GM19193 (cell line): ENCODE results near the gene XRCC3.

Source experiments
- POLR2A ChIP-seq: IDR thresholded peaks from 4 replicates; pipeline ENCODE4 v1.6.1; 2011; ENCODE audit not compliant: insufficient read depth, insufficient read length; ENCODE audit errors: extremely low read depth

The XRCC3 gene

DNA sequence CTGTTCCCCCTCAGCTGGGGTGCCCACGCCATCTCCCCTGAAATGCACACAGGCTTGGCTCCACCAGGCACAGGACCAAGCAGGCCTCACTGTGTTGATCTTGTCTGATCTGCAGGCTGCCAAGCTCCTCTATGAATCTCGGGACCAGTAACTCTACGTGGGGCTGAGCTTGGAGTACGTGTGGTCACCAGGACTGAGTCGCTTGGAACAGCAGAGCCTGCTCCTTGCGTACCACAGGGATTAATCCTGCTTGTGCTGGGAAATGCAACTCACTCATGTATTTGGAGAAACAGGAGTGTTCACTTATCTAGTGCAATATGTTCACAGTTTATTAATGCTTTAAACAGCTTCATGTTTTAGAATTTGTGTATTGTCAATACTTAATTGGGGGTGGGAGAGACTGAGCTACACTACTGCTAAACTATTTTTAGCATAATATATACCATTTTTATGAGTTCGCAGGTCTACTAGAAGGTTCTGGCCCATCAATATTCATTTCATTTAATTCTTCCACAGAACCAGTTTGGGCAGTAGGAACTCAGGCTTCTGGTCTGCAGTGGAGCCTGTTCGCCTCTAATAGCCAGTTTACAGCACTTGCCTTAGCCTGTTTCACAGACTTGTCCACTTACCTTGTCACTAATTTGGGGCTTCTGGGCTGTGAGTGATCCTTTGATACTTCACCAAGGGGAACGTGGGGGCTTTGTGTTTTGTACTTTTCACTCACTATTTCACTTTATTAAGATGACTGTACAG lies 17.8 kb upstream of the XRCC3 start:
- TF ChIP-seq POLR2A: no peak

DNA sequence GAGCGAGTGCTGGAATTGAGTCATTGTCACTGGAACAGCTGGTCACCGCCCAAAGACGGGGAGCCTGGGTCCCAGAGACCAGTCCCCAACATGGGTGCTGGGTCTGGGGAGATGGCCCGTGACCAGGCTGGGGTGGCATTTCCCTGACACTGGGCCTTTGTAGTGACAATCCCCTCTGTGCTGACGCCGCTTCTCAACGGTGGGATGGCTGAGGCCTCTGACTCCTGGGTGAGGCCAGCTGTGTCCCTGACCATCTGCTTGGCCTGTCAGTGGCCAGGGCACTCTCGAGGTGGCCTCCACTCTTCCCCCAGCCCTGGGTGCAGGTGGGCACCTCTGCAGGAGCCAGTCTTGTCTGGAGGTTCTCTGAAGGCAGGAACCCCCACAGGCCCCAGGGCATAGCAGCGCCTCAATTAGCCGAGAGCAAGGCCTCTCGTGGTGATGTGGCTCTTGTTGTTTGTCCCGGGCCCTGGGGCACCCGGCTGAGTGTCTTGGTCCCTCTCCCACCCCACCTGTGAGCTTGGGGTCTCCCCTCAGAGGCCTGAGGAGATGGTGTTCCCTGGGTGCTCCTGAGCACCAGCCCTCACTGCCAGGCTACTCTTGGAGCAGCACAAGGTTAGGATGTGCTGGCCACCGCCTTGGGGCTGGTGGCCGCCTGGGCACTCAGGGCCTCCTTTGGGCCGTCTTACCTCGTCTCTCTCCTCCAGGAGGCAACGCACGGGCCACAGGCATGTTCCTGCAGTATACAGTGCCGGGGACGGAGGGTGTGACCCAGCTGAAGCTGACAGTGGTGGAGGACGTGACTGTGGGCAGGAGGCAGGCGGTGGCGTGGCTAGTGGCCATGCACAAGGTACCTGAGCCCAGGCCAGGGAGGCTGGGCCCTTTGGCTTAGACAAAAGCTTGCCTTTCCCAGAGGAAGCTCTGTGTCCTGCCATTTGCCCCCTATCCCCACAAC lies 16.9 kb upstream of the XRCC3 start:
- TF ChIP-seq POLR2A: no peak

DNA sequence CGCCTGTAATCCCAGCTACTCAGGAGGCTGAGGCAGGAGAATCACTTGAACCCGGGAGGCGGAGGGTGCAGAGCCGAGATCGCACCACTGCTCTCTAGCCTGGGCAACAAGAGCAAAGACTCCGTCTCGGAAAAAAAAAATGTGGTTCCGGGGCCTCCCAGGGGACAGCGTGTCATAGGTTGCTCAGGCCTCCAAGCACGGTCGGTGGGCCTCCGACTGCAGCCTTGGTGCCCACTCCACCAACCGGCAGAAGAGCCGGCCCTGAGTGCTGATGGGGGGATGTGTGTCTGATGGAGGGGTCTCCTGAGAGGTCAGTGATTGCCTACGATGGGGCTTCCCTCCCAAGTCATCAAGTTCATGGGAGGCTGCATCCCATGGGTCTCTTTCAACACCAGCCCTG lies 16.2 kb upstream of the XRCC3 start:
- no peak for TF ChIP-seq POLR2A

DNA sequence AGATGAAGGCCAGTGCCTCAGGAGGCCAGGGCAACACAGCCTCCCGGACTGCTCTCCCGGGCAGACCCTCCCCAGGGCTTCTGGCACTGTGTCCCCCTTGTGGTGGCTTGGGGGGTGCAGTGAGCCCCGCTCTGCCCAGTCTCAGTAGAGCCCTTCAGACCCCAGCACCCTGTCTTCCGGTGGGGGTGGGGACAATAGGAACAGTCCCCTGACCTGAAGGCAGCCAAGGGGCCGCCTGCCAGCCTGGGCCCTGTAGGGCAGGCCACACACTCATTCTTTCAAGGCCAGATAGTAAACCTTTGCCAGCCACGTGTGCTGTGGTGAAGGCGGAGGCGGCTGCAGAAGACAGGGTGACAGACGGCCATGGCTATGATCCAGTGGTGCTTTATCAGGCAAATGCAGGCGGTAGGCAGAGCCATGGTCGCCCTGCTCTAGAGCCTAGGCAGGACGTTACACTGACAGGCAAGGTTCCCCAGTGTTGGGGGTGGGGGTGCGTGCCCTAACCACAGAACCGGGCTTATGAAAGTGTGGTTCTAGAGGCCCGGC lies 15.3 kb upstream of the XRCC3 start:
- TF ChIP-seq POLR2A: no peak

DNA sequence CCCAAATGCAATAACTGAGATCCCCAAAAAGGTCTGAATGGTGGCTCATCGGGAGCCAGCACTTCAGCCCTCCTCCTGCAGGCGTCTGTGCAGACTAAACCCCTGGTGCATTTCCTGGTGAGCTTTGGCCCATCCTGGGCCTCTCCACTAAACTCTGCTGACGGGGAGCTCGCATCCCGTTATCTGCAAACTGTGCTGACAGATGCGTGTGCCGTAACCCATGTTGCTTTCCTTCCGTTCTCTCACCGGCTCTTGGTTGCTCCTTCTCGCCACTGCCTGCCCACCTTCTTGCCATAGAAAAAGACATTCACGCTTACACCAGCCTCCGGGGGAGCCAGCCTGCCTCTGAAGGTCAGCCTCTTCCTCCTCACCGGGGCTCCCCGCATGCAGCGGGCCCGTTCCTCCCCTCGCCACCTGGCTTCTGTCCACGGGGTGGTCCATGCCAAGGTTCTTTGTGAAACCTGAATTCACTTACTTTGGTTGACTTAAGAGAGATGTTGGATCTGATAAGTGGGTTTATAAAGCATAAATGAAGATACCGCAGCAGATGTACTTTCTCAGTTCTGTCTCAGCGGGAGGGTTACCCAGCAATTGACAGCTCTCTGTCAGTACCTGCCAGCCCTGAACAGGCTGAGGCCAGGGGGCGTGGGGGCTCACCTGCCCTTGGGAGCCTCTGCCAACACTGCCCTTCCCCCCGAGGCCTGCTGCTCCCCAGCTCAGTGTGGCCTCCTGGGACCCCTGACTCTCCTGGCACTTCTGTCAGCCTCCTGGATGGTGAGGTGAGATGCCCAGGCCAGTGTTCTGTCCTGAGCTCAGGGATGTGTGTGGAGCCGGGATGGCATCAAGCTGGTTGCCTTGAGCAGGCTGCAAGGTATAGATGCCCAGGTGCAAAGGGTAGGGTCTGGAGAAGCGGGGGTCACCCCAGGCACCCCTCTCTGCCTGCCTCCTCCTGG lies 14.5 kb upstream of the XRCC3 start:
- TF ChIP-seq POLR2A: no peak

DNA sequence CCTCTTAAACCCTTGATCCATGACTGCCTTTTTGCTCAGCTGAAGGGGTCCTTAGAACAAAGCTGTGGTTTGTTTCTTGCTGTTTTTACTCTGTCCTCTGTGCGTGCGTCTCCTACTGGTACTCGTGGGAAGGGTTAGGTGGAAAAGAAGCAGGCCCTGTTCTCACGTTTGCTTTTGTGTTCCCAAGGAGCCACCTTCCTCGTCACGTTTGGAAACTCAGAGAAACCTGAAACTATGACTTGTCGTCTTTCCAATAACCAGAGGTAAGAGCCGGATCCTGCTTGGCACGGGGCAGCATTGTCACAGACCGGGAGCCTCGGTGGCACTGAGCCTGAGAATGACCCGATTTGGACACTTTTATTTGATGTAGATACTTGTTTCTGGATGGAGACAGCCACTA lies 13.5 kb upstream of the XRCC3 start:
- no peak for TF ChIP-seq POLR2A

DNA sequence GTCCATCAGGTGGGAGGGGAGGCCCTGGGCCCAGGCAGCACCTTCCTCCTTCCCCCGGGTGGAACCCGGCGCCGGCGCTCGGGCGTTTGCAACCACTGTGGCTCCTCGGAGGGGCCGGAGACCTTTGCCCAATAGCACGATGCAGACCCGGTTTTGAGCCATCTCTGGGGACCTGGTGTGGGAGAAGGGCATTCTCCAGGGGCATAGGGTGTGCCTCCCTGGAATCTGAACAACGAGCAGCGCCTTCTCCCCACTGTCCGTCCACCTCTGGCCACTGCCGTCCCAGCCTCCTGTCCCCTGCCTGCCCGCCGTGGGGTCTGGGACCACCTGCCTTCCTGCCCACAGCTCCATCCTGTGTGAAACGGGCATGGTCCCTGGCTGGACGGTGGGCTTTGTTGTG lies 12.9 kb upstream of the XRCC3 start:
- TF ChIP-seq POLR2A: no peak

DNA sequence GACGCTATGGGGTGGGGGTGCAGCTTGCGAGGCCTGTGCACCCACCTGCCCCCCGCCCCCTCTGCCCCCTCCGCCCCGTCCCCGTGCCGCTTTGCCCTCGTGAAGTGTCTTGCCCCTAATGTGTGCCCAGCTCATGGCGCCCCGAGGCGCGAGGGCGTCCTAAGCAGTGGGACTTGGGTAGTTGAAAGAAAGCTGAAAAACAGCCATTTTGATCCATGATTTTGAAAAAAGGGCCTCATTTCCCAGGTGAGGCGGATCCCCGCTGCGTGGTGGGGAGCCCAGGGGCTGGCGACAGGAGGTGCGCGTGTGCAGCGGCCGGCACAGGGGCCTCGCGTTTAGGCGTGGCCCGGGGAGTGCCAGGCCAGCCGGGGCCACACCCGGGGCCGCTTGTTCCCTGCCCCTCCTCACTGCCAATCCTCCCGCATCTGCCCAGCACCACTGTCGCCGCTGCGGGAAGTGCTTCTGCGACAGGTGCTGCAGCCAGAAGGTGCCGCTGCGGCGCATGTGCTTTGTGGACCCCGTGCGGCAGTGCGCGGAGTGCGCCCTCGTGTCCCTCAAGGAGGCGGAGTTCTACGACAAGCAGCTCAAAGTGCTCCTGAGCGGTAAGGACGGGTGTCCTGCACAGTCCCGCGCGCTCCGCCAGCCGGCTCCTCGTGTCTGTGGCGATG lies 12.2 kb upstream of the XRCC3 start:
- TF ChIP-seq POLR2A: no peak

DNA sequence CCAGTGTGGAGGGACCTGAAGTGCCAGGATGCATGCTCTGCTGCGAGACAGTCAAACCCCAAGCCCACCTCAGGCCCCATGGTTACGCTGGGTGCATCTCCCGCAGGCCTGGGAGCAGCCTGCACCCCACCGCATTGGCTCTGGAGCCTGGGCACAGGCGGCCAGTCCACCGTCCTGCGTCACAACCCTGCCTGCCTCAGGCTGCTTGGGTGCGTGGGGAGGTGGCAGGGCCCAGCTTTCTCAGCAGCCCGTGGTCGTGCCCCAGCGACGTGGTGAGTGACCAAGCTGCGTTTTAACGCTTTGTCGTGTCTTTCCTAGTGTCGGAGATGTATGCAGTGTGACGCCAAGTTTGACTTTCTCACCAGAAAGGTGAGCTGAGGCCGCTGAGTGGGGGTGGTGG lies 11.2 kb upstream of the XRCC3 start:
- no peak for TF ChIP-seq POLR2A

DNA sequence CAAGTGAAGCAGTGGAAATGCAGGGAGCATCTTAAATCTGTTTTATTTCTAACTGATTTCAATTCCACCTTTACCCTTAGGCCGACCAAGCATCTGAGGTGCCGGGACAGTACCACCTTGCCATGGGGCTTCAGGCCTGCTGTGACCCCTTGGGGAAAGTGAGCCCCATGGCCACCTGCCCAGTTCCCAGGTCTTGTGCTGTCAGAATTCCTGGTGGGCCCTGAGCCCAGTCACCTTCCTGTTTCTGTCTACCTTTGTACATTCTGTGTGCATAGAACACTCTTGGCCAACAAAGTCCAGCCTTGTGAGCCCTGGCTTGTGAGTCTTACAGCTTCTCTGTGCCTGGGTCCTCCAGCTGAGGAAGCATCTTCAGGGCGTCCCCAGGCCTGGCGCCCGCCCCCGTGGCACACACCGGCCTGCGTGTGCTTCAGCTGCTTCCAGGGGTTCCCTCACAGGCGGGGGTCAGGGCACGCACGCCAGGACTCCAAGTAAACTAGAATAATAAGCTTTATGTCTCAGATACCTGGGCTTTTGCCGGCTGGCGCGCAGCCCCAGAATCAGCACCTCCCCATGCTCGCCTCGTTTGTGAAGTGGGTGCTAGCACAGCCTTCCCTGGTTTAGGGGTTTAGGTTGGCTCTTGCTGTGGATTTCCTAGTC lies 10.6 kb upstream of the XRCC3 start:
- TF ChIP-seq POLR2A: no peak

DNA sequence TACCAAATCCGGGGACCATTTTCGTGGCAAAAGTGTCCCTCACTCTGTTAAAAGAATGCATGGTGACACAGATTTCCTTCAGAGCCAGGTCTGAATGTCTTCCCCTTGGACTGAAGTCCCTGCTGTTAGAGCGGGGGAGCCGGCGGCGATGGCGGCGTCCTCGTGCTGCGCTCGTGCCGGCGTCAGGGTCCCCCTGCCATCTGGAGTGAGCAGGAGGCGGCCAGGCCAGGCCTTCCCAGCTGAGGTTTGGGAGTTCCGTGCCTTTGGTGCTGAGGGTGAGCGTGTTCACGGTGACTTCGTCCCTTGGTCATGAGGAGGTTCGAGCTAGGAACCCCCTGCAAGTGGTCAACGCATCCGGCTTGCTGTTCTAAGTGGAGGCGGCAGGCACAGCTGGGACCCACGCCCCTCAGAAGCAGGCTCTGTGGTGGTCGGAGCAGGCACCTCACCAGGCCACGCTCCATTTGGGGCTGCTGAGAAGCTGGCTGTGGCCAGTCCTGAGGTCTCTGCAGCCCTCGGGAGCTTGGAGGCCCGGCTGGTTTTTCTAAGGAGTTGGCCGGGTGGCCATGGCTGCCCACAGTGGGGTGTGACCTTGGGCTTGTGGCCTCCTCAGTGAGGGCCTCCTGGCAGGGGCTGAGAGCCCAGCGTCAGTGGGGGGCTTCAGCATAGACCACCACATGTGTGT lies 9.9 kb upstream of the XRCC3 start:
- no peak for TF ChIP-seq POLR2A

DNA sequence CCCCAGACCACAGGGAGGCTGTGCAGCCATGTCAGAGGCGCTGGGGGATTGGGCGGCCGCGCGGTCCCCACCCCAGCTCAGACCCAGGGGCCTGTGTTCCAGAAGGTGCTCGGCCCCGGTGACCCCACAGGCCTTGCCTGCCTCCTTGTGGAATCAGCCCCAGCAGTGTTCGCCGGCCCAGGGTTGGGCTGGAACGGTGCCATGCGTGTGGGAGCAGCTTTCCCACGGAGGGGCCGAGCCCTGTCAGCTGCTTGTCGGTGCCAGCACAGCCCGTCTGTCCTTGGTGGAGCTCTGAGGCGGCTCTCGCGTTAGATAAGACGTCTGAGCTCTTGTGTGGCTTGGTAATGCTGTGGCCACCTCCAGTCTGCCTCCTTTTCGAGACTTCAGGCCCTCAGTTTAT lies 8.9 kb upstream of the XRCC3 start:
- no peak for TF ChIP-seq POLR2A

DNA sequence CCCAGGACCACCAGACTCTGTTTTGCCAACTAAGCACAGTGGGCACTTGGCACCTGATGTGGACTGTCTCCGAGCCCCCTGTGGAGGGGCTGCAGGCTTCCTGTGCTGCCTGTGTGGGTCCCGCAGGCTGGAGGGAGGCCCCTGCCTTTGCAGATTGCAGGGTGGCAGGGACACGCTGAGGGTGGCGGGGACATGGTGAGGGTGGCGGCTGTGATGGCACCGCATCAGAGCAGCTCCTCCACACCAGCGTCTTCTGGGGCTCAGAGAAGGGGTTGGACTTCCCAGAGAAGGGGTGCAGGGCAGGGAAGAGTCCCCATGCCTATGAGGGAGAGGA lies 8.5 kb upstream of the XRCC3 start:
- no peak for TF ChIP-seq POLR2A

DNA sequence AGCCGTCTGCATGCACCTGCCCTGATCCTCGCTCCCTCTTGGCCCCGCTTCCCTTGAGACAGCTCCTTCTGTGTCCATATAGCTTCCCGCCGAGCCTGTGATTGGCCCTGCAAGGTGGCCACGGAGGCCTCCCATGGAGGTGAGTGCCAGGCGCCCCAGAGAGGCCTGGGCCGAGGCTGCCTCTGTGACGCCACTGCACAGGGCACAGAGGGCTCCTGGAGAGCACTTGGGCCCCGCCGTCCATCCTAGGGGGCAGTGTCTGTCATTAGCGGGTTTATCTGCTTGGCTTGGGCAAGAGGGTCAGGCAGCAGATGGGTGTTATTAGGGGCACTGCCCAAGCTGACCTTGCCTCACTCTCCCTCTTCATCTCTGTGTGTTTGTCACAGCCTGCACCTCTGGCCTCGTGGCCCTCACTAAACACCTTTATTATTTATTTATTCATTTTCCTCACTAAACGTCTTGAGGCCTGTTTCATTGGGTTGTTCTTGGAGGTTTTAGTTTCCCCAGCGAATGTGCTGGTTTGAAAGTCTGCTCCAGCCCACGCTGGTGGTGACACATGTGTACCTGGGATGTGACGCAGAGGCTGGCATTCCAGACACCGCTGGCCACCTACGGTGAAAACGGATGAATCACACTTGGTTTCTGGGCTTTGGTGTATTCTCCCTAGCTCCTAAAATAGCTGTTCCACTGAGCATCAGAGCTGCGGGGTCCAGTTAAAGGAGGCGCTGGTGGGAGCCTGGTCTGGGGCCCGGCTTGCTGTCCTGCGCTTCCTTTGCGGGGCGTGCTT lies 6.3 kb upstream of the XRCC3 start:
- TF ChIP-seq POLR2A: no peak
